GM12801 (cell line): ENCODE data around the gene FSTL3.

Experiments
- CTCF ChIP-seq: IDR thresholded peaks from one replicate; pipeline ENCODE4 v1.5.1; 2011; ENCODE audit warnings: control low read depth; ENCODE audit not compliant: insufficient read length; ENCODE audit errors: extremely low read depth

FSTL3 gene

DNA sequence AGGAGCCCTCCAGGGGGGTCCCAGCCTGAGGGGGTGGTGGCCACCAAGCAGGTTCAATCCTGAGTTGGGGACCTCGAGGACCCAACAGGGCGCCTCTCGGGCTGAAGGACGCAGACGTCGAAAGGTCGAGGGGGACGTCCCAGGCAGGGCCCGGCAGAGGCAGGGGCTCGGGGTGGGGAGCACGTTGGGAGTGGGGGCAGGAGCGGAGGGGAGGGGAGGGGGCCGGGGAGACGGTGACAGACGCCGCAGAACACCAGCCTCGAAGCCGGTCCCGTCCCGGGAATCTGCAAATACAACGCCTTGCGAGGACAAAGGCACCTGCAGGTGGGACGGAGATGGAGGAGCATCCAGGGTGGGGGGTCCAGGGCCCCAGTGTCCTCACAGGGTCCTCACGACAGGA lies 32.5 kb upstream of the FSTL3 start:
- TF ChIP-seq CTCF = no peak

- no peak for TF ChIP-seq CTCF
These were observed 31.8 kb upstream of the FSTL3 start for GRCh38 chr19:644363-644762.

DNA sequence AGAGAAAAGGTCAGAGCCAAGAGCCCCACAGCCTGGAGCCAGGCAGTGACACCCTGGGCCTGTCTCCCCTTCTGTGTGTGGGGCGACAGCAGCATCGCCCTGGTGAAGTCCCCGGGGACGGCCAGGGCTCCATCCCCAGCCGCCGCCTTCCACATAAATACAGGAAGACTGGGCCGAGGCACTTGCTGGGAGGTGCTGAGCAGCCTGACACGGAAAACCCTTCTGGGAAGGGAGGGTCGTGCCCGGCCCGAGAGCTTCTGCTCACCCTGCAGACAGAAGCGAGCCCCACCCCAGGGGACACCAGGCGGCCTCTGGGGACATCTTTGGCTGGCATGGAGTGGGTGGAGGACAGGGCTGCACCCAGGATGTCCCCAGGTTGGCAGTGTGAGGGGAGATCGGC lies 31.4 kb upstream of the FSTL3 start:
- TF ChIP-seq CTCF = no peak

GRCh38 chr19:645912-646778 lies 30.0 kb upstream of the FSTL3 start:
- TF ChIP-seq CTCF = no peak

GRCh38 chr19:646779-647565 lies 29.2 kb upstream of the FSTL3 start:
- TF ChIP-seq CTCF = no peak

- TF ChIP-seq CTCF = no peak
These were observed 28.5 kb upstream of the FSTL3 start for GRCh38 chr19:647566-648284.

DNA sequence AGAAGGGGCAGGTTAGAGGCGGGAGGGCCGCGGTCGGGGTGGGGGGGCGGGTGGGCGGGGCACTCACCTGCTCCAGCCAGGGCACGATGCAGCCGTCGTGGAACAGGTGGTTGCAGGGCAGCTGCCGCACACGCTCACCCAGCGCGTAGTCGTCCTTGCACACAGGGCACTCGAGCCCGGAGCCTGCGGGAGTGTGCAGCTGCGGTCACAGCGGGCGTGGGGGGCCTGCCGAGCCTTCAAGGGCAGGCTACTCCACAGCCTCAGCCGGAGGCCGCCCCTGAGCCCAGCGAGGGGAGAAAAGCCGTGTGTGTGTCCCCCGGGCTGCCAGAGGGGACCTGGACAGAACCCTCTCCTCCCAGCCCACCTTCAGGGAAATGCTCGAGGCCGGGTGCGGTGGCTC lies 27.9 kb upstream of the FSTL3 start:
- TF ChIP-seq CTCF = no peak
